HEK293 (cell line): ENCODE data around the gene MANF.

ENCODE experiments used
- GLIS2 ChIP-seq: fragments of 450-650 bp; formaldehyde crosslinking; IDR thresholded peaks from 2 replicates; pipeline ENCODE4 v1.5.1; 2016; ENCODE audit warnings: missing biosample characterization, missing genetic modification characterization
- HOXA7 ChIP-seq: sonication (generic); formaldehyde crosslinking; IDR thresholded peaks from 2 replicates; pipeline ENCODE4 v1.8.1; 2022; ENCODE audit warnings: missing genetic modification reagents, borderline replicate concordance
- ZNF335 ChIP-seq: fragments of 450-650 bp; formaldehyde crosslinking; conservative IDR thresholded peaks from 2 replicates; pipeline ENCODE4 v1.5.1; 2016; ENCODE audit warnings: missing biosample characterization, missing genetic modification characterization
- ZNF354C ChIP-seq: fragments of 450-650 bp; formaldehyde crosslinking; IDR thresholded peaks from 2 replicates; pipeline ENCODE4 v1.5.1; 2016; ENCODE audit warnings: missing biosample characterization, missing genetic modification characterization, low read depth, borderline replicate concordance
- ZNF433 ChIP-seq: fragments of 450-650 bp; formaldehyde crosslinking; IDR thresholded peaks from 2 replicates; pipeline ENCODE4 v1.5.1; 2016; ENCODE audit warnings: missing biosample characterization, missing genetic modification characterization, low read depth
- ZNF660 ChIP-seq: fragments of 450-650 bp; IDR thresholded peaks from 2 replicates; pipeline ENCODE4 v1.5.1; 2018; ENCODE audit warnings: missing biosample characterization, mild to moderate bottlenecking, missing genetic modification characterization
- ZNF768 ChIP-seq: fragments of 450-650 bp; formaldehyde crosslinking; IDR thresholded peaks from 2 replicates; pipeline ENCODE4 v1.5.1; 2018; ENCODE audit warnings: missing biosample characterization, mild to moderate bottlenecking, missing genetic modification characterization
- ZNF791 ChIP-seq: fragments of 450-650 bp; formaldehyde crosslinking; IDR thresholded peaks from 2 replicates; pipeline ENCODE4 v1.5.1; 2016; ENCODE audit warnings: missing biosample characterization, missing genetic modification characterization
- TF ChIP-seq, protein P1 (sequence below): fragments of 450-650 bp; formaldehyde crosslinking; IDR thresholded peaks from 2 replicates; pipeline ENCODE4 v1.5.1; 2016; ENCODE audit warnings: missing biosample characterization, missing genetic modification characterization
- TF ChIP-seq, protein P2 (sequence below): fragments of 450-650 bp; formaldehyde crosslinking; optimal IDR thresholded peaks from 2 replicates; pipeline ENCODE3; 2016; ENCODE audit warnings: missing biosample characterization, mild to moderate bottlenecking, missing genetic modification characterization
- TF ChIP-seq, protein P3 (sequence below): fragments of 450-650 bp; formaldehyde crosslinking; IDR thresholded peaks from 2 replicates; pipeline ENCODE4 v1.5.1; 2016; ENCODE audit warnings: missing biosample characterization, missing genetic modification characterization
- TF ChIP-seq, protein P4 (sequence below): fragments of 450-650 bp; formaldehyde crosslinking; IDR thresholded peaks from 2 replicates; pipeline ENCODE4 v1.5.1; 2016; ENCODE audit warnings: missing biosample characterization, missing genetic modification characterization

DNA sequence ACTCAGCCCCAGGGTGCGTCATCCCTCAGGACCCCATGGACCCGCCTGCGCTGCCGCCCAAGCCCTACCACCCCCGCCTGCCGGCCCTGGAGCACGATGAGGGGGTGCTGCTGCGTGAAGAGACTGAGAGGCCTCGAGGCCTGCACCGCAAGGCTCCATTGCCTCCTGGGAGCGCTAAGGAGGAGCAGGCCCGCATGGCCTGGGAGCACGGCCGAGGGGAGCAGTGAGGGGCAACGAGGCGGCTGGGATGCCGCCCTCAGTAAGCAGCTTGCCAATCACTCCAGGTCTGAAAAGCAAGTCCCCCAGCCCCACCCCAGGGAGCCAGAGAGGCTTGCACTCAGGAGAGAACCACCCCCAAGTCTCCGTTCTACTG, 3.8 kb upstream of the MANF start:
- no peak for TF ChIP-seq ZNF354C (tag by site-specific recombination)
- TF ChIP-seq HOXA7: no peak
- TF ChIP-seq, protein P1, sequence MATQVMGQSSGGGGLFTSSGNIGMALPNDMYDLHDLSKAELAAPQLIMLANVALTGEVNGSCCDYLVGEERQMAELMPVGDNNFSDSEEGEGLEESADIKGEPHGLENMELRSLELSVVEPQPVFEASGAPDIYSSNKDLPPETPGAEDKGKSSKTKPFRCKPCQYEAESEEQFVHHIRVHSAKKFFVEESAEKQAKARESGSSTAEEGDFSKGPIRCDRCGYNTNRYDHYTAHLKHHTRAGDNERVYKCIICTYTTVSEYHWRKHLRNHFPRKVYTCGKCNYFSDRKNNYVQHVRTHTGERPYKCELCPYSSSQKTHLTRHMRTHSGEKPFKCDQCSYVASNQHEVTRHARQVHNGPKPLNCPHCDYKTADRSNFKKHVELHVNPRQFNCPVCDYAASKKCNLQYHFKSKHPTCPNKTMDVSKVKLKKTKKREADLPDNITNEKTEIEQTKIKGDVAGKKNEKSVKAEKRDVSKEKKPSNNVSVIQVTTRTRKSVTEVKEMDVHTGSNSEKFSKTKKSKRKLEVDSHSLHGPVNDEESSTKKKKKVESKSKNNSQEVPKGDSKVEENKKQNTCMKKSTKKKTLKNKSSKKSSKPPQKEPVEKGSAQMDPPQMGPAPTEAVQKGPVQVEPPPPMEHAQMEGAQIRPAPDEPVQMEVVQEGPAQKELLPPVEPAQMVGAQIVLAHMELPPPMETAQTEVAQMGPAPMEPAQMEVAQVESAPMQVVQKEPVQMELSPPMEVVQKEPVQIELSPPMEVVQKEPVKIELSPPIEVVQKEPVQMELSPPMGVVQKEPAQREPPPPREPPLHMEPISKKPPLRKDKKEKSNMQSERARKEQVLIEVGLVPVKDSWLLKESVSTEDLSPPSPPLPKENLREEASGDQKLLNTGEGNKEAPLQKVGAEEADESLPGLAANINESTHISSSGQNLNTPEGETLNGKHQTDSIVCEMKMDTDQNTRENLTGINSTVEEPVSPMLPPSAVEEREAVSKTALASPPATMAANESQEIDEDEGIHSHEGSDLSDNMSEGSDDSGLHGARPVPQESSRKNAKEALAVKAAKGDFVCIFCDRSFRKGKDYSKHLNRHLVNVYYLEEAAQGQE (tag by site-specific recombination): no peak
- TF ChIP-seq, protein P2, sequence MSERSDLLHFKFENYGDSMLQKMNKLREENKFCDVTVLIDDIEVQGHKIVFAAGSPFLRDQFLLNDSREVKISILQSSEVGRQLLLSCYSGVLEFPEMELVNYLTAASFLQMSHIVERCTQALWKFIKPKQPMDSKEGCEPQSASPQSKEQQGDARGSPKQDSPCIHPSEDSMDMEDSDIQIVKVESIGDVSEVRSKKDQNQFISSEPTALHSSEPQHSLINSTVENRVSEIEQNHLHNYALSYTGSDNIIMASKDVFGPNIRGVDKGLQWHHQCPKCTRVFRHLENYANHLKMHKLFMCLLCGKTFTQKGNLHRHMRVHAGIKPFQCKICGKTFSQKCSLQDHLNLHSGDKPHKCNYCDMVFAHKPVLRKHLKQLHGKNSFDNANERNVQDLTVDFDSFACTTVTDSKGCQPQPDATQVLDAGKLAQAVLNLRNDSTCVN (tag by site-specific recombination): no peak
- no peak for TF ChIP-seq ZNF335 (tag by site-specific recombination)
- TF ChIP-seq, protein P3, sequence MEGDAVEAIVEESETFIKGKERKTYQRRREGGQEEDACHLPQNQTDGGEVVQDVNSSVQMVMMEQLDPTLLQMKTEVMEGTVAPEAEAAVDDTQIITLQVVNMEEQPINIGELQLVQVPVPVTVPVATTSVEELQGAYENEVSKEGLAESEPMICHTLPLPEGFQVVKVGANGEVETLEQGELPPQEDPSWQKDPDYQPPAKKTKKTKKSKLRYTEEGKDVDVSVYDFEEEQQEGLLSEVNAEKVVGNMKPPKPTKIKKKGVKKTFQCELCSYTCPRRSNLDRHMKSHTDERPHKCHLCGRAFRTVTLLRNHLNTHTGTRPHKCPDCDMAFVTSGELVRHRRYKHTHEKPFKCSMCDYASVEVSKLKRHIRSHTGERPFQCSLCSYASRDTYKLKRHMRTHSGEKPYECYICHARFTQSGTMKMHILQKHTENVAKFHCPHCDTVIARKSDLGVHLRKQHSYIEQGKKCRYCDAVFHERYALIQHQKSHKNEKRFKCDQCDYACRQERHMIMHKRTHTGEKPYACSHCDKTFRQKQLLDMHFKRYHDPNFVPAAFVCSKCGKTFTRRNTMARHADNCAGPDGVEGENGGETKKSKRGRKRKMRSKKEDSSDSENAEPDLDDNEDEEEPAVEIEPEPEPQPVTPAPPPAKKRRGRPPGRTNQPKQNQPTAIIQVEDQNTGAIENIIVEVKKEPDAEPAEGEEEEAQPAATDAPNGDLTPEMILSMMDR (tag by site-specific recombination): no peak
- TF ChIP-seq ZNF791 (tag by site-specific recombination): no peak
- TF ChIP-seq ZNF660: no peak
- TF ChIP-seq ZNF433 (tag by site-specific recombination): no peak
- TF ChIP-seq, protein P4, sequence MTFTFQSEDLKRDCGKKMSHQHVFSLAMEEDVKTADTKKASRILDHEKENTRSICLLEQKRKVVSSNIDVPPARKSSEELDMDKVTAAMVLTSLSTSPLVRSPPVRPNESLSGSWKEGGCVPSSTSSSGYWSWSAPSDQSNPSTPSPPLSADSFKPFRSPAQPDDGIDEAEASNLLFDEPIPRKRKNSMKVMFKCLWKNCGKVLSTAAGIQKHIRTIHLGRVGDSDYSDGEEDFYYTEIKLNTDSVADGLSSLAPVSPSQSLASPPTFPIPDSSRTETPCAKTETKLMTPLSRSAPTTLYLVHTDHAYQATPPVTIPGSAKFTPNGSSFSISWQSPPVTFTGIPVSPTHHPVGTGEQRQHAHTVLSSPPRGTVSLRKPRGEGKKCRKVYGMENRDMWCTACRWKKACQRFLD (tag by site-specific recombination): no peak
- no peak for TF ChIP-seq ZNF768 (tag by site-specific recombination)
- TF ChIP-seq GLIS2 (tag by site-specific recombination): no peak
